GM19035 (cell line): ENCODE results near the gene METTL16.

Experiments used
- ATAC-seq: cut with Tn5 transposase; IDR thresholded peaks from one replicate; pipeline ENCODE4 v1.9.1; 2021; ENCODE audit not compliant: unreplicated experiment

Gene METTL16

DNA sequence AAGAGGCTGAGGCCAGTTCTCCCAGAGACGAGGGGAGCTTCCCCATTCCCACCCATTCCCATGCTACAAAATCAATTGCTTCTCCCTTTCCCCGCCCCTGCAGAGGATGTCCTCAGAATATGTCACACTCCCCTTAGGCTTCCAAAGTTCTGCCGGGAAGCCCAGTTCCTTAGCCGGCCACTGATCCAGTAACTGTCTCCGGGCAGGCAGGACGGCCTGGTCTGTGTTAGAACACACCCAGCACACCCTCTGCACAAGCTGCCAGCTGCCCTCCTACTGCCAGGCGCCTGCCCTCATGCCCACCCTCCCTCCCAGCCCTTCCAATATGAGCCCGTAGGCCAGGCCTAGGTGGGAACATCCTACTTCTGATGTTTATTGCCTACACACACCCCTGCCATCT lies 143.3 kb downstream of the METTL16 start:
- no peak for ATAC-seq

DNA sequence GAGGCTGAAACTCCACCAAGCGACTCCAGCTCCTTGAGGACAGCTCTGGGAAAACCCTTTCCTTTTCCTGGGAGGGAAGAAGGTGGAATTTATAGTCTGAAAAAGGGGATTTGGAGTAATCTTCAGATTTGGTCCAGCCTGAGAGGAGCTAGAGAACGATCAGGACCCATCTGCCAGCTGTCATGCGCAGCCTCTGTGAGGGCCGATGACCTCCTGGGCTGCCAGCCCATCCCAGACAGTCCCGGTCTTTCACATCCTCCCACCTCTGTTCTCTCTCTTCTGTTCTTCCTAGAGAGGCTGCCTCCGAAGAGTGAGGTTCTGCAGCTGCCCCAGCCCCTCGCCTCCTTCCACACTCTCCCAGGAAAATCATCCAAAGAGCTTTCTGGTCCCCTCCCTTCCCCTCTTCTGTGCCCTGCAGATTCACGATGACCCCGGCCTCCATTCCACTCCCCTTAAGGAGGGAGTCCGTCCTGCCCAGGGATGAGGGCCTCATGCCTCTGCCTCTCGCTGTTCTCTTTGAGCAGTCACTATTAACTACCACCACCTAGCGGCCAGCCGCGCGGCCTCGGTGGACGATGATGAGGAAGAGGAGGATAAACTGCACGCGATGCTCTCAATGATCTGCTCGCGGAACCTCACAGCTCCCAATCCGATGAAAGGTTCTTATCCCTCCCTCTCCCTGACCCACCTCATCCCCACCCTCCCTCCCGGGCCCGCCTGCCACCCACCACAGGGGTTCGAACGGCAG lies 144.8 kb downstream of the METTL16 start:
- no peak for ATAC-seq
